Measurements from ENCODE around the gene C11orf65.

GRCh38 chr11:108501396-108501795 is 34.1 kb upstream of the C11orf65 start:
- no peak for TF ChIP-seq EZH2 (IDR thresholded peaks at IDR 0.05)
- no peak for TF ChIP-seq POLR2AphosphoS5 (IDR thresholded peaks at IDR 0.05; ENCODE audit: borderline replicate concordance, low read depth, low read length)

Measured in SK-N-MC (cell line).